GM10248 (cell line): ENCODE results near the gene ALOX5.
"Not testable (repeated sequence)": the region's sequence is repeated elsewhere in the genome, so short reads cannot be mapped to it uniquely, and the experiment has no call there.

Source experiments
- CTCF ChIA-PET: fragments of 300-600 bp; sonication (Branson Sonifier 250); formaldehyde crosslinking; extraction: SDS; loops from one replicate; lab custom pipeline; 2021; ENCODE audit warnings: antibody characterized with exemption; lab: Yijun Ruan, JAX
- POLR2A ChIA-PET: fragments of 350-650 bp; sonication (Branson Sonifier 250); formaldehyde crosslinking; extraction: SDS; loops from one replicate; lab custom pipeline; 2020; ENCODE audit warnings: antibody characterized with exemption; lab: Yijun Ruan, JAX
- DNase-seq: peaks from one replicate; pipeline ENCODE4 v3.0.0; 2012; ENCODE audit errors: extremely low spot score
- CTCF ChIP-seq: IDR thresholded peaks from 2 replicates; pipeline ENCODE4 v1.5.1; 2012; ENCODE audit warnings: mild to moderate bottlenecking, low read depth; ENCODE audit errors: extremely low read depth, missing control alignments, control extremely low read depth

ALOX5 gene

GRCh38 chr10:45399113-45399512 is 25.1 kb downstream of the ALOX5 start:
- no peak for TF ChIP-seq CTCF
- CTCF ChIA-PET = no interaction called here
- POLR2A ChIA-PET = no interaction called here
- DNase-seq = no peak

DNA sequence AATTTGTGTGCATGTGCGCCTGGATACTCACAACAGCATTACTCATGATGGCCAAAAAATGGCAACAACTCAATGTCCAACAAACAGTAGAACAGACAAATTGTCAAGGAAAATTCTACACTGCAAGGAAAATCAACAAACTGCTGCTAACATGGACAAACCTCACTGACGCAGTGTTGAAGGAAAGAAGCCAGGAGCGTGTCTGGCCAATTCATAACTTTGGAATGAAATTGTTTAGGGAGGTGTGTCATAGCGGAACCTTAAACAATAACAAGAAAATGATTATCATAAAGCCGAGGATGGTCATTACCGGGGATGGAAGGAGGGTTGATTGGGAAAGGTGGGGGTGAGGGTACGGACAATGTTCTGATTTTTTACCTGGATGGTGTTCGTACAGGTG is 29.1 kb downstream of the ALOX5 start:
- POLR2A ChIA-PET = no interaction called here
- TF ChIP-seq CTCF = no peak
- CTCF ChIA-PET = no interaction called here
- no peak for DNase-seq

DNA sequence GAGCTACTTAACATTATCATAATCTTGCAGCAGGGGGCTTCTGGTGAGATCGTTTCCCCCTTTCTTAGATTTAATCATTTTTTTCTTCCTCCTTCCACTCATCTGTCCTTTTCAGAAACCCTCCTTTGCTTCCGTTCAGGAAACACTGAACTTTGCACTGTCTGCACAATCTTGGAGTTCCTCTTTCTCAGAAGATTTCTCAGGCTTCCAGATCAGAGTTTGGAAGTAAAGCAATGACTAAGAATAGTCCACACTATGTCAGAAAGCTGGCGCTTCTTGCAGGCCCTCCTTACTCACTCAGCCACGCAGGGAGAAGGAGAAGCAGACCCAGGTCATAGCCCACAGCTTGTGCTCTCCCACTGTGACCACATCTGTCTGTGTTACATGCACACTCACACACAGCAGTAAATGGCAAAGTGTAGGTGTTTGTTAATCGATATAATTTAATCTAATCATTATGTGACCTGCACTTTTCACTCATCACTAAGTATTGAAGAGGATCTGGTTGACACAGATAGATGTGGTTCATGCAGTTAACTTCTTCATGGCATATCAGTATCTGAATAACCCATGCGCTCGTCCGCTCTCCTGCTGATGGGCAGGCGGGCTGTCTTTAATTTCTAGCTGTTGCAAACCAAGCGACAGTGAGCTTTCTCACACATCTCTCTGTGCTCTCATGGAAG is 30.2 kb downstream of the ALOX5 start:
- POLR2A ChIA-PET = no interaction called here
- no peak for TF ChIP-seq CTCF
- no peak for DNase-seq
- CTCF ChIA-PET = interaction anchor here (1.0 kb wide), 1 partner anchor 34 kb away, joined by 4 read pairs; no protein-coding TSS in a partner anchor

DNA sequence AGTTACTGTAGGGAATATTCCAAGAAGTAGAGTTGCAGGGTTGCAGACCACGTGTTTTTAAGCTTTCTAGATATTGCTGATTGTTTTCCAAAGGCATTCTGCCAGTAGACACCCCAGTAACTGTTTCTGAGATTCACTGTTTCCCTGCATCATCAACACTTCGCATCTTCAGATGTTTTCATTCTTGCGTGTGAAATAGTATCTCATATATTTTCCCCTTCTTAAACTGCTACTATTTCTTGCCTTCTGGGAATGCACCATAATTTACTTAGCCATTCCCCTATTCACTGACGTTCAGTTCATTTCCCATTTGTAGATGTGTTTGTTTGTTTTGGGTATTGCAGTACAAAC is 30.7 kb downstream of the ALOX5 start:
- POLR2A ChIA-PET = no interaction called here
- no peak for TF ChIP-seq CTCF
- no peak for DNase-seq
- CTCF ChIA-PET = interaction anchor here (1.0 kb wide), 1 partner anchor 154 kb away, joined by 3 read pairs; no protein-coding TSS in a partner anchor

- DNase-seq = no peak
- POLR2A ChIA-PET = no interaction called here
- CTCF ChIA-PET = interaction anchor here (0.8 to 1.0 kb wide), 2 partner anchors 22 to 57 kb away, joined by 3 read pairs; no protein-coding TSS in a partner anchor
- TF ChIP-seq CTCF = no peak
Measured at GRCh38 chr10:45407542-45407941, 33.5 kb downstream of the ALOX5 start.

GRCh38 chr10:45408421-45409319 is 34.7 kb downstream of the ALOX5 start:
- TF ChIP-seq CTCF = no peak
- ChIA-PET POLR2A (no interaction called here), CTCF (no interaction called here)
- DNase-seq = no peak

DNA sequence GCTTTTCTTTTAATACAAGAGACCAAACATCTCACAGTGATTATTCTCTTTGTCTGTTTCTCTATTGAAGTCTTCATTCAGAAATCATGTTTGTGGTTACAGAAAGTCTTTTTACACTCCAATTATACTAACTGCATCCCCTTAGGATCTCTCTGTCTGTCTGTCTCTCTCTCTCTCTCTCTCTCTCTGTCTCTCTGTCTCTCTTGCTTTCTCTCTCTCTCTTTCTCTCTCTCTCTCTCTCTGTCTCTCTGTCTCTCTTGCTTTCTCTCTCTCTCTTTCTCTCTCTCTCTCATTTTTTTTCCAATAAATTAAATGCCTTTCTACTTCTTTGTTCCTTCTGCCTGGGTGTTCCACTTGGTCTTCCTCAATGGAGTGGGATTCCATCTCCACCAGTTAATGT is 35.3 kb downstream of the ALOX5 start:
- POLR2A ChIA-PET, DNase-seq, CTCF ChIA-PET: not testable (repeated sequence)
